ENCODE measurements around the gene FAM76A. TPM values are rescaled to one million over a fixed set of nuclear protein-coding genes. Genes with fewer than 3 reads are reported as not detected.

Gene FAM76A
- total RNA-seq, 6 donors from 2014 or later = 10.9 to 50.3 (median 21.2) TPM

DNA sequence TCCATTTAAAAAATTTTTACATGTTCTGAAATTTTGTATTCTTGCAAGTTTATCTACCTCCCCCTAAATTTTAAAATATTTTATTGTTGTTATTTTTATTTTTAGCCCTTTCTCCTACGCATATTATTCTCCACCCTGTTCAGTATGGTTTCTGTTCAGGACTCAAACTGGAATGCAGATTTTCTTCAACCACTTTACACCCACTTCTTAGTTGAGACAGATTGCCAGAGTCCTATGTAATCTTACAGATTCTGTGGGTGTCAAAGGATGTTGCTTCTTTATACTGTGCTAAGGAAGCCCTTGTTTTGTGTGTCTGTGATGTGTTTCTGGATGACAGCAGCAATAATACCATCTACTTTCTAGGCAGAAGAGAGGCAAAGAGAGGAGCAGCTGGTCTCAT, 84.1 kb downstream of the FAM76A start:
- Histone ChIP-seq H3K4me1 (no peaks in the 10 kb centered on the region), H3K27ac (no peak overlapping the region), H3K9me3 (no peaks in the 10 kb centered on the region), H3K27me3 (no peaks in the 10 kb centered on the region), H3K36me3 (peaks cover under 1 to 84% (median 35%) of the 10 kb centered on the region in 4 donors), H3K4me3 (no peak overlapping the region)
- WGBS, 2 donors = 91 to 96% methylated on average over 1 of the region's 1 CpG
- no peak for TF ChIP-seq POLR2A (IDR thresholded peaks at IDR 0.05)
- TF ChIP-seq POLR2AphosphoS5 (IDR thresholded peaks at IDR 0.05) = no peak
- no peak for TF ChIP-seq EP300 (IDR thresholded peaks at IDR 0.05)
- TF ChIP-seq, protein P1, sequence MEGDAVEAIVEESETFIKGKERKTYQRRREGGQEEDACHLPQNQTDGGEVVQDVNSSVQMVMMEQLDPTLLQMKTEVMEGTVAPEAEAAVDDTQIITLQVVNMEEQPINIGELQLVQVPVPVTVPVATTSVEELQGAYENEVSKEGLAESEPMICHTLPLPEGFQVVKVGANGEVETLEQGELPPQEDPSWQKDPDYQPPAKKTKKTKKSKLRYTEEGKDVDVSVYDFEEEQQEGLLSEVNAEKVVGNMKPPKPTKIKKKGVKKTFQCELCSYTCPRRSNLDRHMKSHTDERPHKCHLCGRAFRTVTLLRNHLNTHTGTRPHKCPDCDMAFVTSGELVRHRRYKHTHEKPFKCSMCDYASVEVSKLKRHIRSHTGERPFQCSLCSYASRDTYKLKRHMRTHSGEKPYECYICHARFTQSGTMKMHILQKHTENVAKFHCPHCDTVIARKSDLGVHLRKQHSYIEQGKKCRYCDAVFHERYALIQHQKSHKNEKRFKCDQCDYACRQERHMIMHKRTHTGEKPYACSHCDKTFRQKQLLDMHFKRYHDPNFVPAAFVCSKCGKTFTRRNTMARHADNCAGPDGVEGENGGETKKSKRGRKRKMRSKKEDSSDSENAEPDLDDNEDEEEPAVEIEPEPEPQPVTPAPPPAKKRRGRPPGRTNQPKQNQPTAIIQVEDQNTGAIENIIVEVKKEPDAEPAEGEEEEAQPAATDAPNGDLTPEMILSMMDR (IDR thresholded peaks at IDR 0.05) = no peak
- DNase-seq (no peak), ATAC-seq (ENCODE audit: low FRiP score in 2 of 2) (no peak)

DNA sequence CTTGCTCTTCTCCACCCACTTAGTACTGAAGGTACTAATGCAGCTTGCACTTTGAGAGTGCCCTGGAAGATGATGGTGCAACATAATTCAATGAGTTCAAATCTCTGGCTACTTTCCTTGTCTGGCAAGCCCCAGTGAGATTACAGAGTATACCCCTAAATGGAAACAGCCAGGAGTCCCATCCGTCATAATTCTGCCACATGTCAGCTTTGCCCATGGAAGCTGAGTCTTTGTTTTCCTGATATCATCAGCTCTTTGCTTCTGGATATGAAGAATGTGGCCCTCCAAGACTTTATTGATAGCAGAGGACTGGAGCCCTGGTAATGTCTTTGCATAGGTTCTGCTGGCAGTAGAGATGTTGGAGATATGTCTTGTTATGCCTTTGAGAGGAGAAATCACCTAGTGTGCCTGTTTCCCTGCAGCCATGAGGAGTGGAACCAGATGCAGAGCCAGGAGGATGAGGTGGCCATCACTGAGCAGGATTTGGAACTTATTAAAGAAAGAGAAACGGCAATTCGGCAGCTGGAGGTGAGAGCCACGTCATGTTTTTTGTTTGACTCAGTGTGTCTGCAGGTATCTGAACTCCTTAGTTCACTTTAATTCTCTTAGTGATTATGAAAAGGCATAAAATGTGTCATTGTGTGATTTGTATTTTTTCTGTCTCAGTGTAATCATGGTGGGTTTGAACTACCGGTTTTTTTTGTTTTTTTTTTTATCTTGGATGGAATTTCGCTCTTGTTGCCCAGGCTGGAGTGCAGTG, 86.2 kb downstream of the FAM76A start:
- TF ChIP-seq EP300 (IDR thresholded peaks at IDR 0.05) (no peak), POLR2A (IDR thresholded peaks at IDR 0.05) (no peak), POLR2AphosphoS5 (IDR thresholded peaks at IDR 0.05) (no peak)
- TF ChIP-seq, protein P1 (IDR thresholded peaks at IDR 0.05) = no peak
- ATAC-seq (ENCODE audit: low FRiP score in 2 of 2) (no peak), DNase-seq (no peak)
- no peaks in the 10 kb centered on the region for H3K27me3 ChIP-seq
- H3K36me3 ChIP-seq = peaks cover 5 to 81% (median 46%) of the 10 kb centered on the region in 4 donors
- H3K4me3 ChIP-seq = no peak overlapping the region
- H3K9me3 ChIP-seq = no peaks in the 10 kb centered on the region
- H3K27ac ChIP-seq = no peak overlapping the region
- WGBS, 2 donors = 91% methylated on average over 6 of the region's 6 CpGs
- no peaks in the 10 kb centered on the region for H3K4me1 ChIP-seq

Small RNA genes lying within 50 kb of the gene (small RNA-seq; reads per million reads assigned to genes)
- gene AL020997.2 (0 to 0.33 (median 0) reads per million in 4 donors), gene RNU6-424P (0 reads per million in 4 donors)

Other genes starting within 250 kb of the FAM76A start
- gene WASF2, start 235.8 kb upstream of the FAM76A start, total RNA-seq = 100 to 1,000 TPM in 2 of 6 donors, 10 to 100 TPM in 4; 53.4 to 158 (median 62.2) TPM
- 10 to 100 TPM; 10.8 to 43.4 (median 26.2) TPM for gene AHDC1, start 121.8 kb upstream of the FAM76A start, total RNA-seq
- gene FGR, start 90.8 kb upstream of the FAM76A start, total RNA-seq = 100 to 1,000 TPM in 5 of 6 donors, 10 to 100 TPM in 1; 59.8 to 234 (median 150) TPM
- 100 to 1,000 TPM in 5 of 6 donors, 10 to 100 TPM in 1; 43.0 to 436 (median 277) TPM for gene IFI6, start 53.8 kb upstream of the FAM76A start, total RNA-seq
- 100 to 1,000 TPM in 2 of 6 donors, 10 to 100 TPM in 4; 47.1 to 107 (median 88.2) TPM for gene STX12, start 47.3 kb downstream of the FAM76A start, total RNA-seq
- 10 to 100 TPM; 12.7 to 36.0 (median 29.9) TPM for gene PPP1R8, start 104.8 kb downstream of the FAM76A start, total RNA-seq
- gene THEMIS2, start 146.6 kb downstream of the FAM76A start, total RNA-seq = 100 to 1,000 TPM in 5 of 6 donors, 10 to 100 TPM in 1; 59.5 to 216 (median 130) TPM
- gene RPA2, start 188.6 kb downstream of the FAM76A start, total RNA-seq = 10 to 100 TPM in 5 of 6 donors, 1 to 10 TPM in 1; 9.7 to 28.4 (median 19.0) TPM
- 10 to 100 TPM in 5 of 6 donors, 1 to 10 TPM in 1; 7.3 to 57.1 (median 27.2) TPM for gene SMPDL3B, start 209.0 kb downstream of the FAM76A start, total RNA-seq
- gene XKR8, start 234.0 kb downstream of the FAM76A start, total RNA-seq = 10 to 100 TPM in 2 of 6 donors, 1 to 10 TPM in 4; 3.1 to 13.5 (median 8.6) TPM

Measured in upper lobe of left lung (tissue), 6 donors.